HG03565 (cell line): ENCODE results near the gene MAP7D1.
"Not testable (repeated sequence)": the region's sequence is repeated elsewhere in the genome, so short reads cannot be mapped to it uniquely, and the experiment has no call there.

Source experiments
- ATAC-seq: cut with Tn5 transposase; IDR thresholded peaks from one replicate; pipeline ENCODE4 v1.9.1; 2021; ENCODE audit warnings: mild to moderate bottlenecking, moderate library complexity; ENCODE audit not compliant: unreplicated experiment

Gene MAP7D1

GRCh38 chr1:36151134-36151844 is 4.7 kb upstream of the MAP7D1 start:
- ATAC-seq, result no peak

GRCh38 chr1:36151845-36152203 is 4.1 kb upstream of the MAP7D1 start:
- ATAC-seq, result no peak

- ATAC-seq, result no peak
These were observed 2.5 kb upstream of the MAP7D1 start for GRCh38 chr1:36153476-36153875.

- no peak for ATAC-seq
These were observed 1.6 kb upstream of the MAP7D1 start for GRCh38 chr1:36154335-36154734.

GRCh38 chr1:36154765-36155407 is 1.1 kb upstream of the MAP7D1 start:
- ATAC-seq, result no peak

GRCh38 chr1:36156329-36157114 is 562 bp downstream of the MAP7D1 start:
- ATAC-seq, result no peak

GRCh38 chr1:36157115-36157903 is 1.3 kb downstream of the MAP7D1 start:
- ATAC-seq, result no peak

GRCh38 chr1:36157973-36158826 is 2.2 kb downstream of the MAP7D1 start:
- no peak for ATAC-seq

GRCh38 chr1:36158827-36159252 is 2.9 kb downstream of the MAP7D1 start:
- ATAC-seq, result not testable (repeated sequence)

- ATAC-seq, result no peak
These were observed 3.8 kb downstream of the MAP7D1 start for GRCh38 chr1:36159614-36160387.

- no peak for ATAC-seq
These were observed 4.5 kb downstream of the MAP7D1 start for GRCh38 chr1:36160388-36160948.

GRCh38 chr1:36160949-36161485 is 5.1 kb downstream of the MAP7D1 start:
- no peak for ATAC-seq

GRCh38 chr1:36161641-36162531 is 5.9 kb downstream of the MAP7D1 start:
- ATAC-seq, result no peak

GRCh38 chr1:36162680-36163239 is 6.8 kb downstream of the MAP7D1 start:
- no peak for ATAC-seq

GRCh38 chr1:36163426-36163825 is 7.5 kb downstream of the MAP7D1 start:
- no peak for ATAC-seq

GRCh38 chr1:36164361-36164760 is 8.4 kb downstream of the MAP7D1 start:
- no peak for ATAC-seq

GRCh38 chr1:36165145-36165544 is 9.2 kb downstream of the MAP7D1 start:
- no peak for ATAC-seq
